ENCODE data around the gene ARHGAP4. TPM values are rescaled to one million over a fixed set of nuclear protein-coding genes. Genes with fewer than 3 reads are reported as not detected.

Gene ARHGAP4
- total RNA-seq, 1 donor, result 199 TPM

DNA sequence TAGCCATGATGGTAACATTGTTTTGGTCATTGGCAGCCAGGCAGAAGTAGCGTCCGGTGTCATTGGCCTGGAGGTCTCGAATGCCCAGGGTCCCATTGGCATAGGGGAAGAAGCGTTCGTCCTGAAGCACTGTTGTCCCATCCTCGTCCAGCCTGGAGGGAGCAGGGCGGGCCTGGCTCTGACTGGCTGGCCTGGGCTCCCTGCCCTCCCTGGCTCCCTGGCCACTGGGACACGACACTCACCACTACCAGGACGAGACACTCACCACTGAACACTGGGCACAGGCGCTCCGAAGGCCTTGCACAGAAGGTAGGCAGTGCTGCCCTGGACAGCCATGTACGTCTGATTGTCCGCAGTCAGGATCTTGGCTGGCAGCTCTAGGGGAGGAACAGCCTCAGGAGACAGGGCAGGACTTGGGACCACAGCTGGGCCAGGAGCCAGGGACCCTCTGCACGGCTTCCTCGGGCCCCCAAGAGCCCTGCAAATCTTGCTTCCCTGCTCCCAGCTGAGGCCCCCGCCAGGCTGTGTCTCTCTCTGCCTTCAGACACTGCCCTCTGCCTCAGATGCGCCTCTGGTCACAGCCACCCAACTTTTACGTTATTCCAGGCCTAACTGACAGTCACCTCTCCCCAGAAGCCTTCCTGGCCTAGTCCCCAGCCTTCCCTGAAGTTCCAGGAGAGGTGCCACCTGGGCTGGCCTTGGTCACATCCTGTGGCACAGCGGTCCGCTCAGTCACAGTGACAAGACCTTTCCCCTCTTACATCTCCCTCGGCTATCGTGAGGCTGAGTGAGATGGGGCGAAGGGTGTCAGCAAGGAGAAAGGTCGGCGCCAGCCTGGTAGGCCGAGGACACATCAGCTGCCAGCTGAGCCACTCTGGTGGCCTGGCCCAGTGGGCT lies 57.2 kb downstream of the ARHGAP4 start:
- Histone ChIP-seq H3K4me1 (ENCODE audit: insufficient read depth, low read length) (no peaks in the 10 kb centered on the region), H3K4me3 (ENCODE audit: low read length) (no peak overlapping the region)

GRCh38 chrX:153867671-153868070 lies 58.4 kb downstream of the ARHGAP4 start:
- Histone ChIP-seq H3K4me1 (ENCODE audit: insufficient read depth, low read length) (no peaks in the 10 kb centered on the region), H3K4me3 (ENCODE audit: low read length) (no peak overlapping the region), H3K27me3 (ENCODE audit: insufficient read depth, low read length) (no peaks in the 10 kb centered on the region), H3K9me3 (ENCODE audit: low read depth, low read length) (no peaks in the 10 kb centered on the region)

More for the DNA sequence above, 57.2 kb downstream of the ARHGAP4 start:
- Histone ChIP-seq H3K9me3 (ENCODE audit: low read depth, low read length) (no peaks in the 10 kb centered on the region), H3K27me3 (ENCODE audit: insufficient read depth, low read length) (no peaks in the 10 kb centered on the region)

- Histone ChIP-seq H3K9me3 (ENCODE audit: low read depth, low read length) (no peaks in the 10 kb centered on the region), H3K27me3 (ENCODE audit: insufficient read depth, low read length) (no peaks in the 10 kb centered on the region), H3K4me3 (ENCODE audit: low read length) (no peak overlapping the region), H3K4me1 (ENCODE audit: insufficient read depth, low read length) (no peaks in the 10 kb centered on the region)
Measured at GRCh38 chrX:153867139-153867538, 58.9 kb downstream of the ARHGAP4 start.

GRCh38 chrX:153866302-153867019 lies 59.6 kb downstream of the ARHGAP4 start:
- H3K27me3 ChIP-seq (ENCODE audit: insufficient read depth, low read length), result no peaks in the 10 kb centered on the region
- H3K9me3 ChIP-seq (ENCODE audit: low read depth, low read length), result no peaks in the 10 kb centered on the region
- no peaks in the 10 kb centered on the region for H3K4me1 ChIP-seq (ENCODE audit: insufficient read depth, low read length)
- H3K4me3 ChIP-seq (ENCODE audit: low read length), result no peak overlapping the region

DNA sequence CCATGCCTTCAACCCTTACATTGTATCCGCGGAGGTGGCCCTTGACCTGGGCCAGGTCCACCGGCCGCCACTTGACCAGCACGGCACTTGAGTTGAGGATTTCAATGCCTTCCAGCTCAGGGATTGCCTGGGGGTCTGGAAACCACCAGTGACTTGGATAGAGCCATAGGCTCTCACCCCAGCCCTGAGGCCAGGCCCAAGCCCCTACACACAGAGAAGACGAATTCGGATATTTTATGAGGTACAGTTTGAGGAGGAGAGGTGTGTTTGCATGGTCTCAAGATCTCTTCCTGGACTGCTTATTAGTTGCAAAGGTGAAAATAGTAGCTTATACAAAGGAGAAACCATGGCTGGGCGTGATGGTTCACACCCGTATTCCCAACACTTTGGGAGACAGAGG lies 60.4 kb downstream of the ARHGAP4 start:
- H3K27me3 ChIP-seq (ENCODE audit: insufficient read depth, low read length), result no peaks in the 10 kb centered on the region
- H3K9me3 ChIP-seq (ENCODE audit: low read depth, low read length), result no peaks in the 10 kb centered on the region
- no peaks in the 10 kb centered on the region for H3K4me1 ChIP-seq (ENCODE audit: insufficient read depth, low read length)
- H3K4me3 ChIP-seq (ENCODE audit: low read length), result no peak overlapping the region

DNA sequence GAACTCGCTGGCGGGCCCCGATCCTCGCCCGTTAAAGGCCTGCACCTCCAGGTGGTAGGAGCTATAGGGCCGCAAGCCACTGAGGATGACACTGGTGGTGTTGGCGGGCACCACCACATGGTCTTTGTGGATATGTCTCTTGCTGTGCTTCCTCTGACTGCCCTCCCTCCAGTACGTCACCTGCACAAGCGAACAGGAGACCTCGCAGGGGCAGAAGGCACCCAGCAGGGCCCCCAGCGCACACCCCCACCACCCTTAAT lies 60.8 kb downstream of the ARHGAP4 start:
- H3K4me1 ChIP-seq (ENCODE audit: insufficient read depth, low read length), result no peaks in the 10 kb centered on the region
- H3K9me3 ChIP-seq (ENCODE audit: low read depth, low read length), result no peaks in the 10 kb centered on the region
- no peak overlapping the region for H3K4me3 ChIP-seq (ENCODE audit: low read length)
- H3K27me3 ChIP-seq (ENCODE audit: insufficient read depth, low read length), result no peaks in the 10 kb centered on the region

- Histone ChIP-seq H3K27me3 (ENCODE audit: insufficient read depth, low read length) (no peaks in the 10 kb centered on the region), H3K9me3 (ENCODE audit: low read depth, low read length) (no peaks in the 10 kb centered on the region), H3K4me3 (ENCODE audit: low read length) (no peak overlapping the region), H3K4me1 (ENCODE audit: insufficient read depth, low read length) (no peaks in the 10 kb centered on the region)
Measured at GRCh38 chrX:153864561-153865320, 61.3 kb downstream of the ARHGAP4 start.

GRCh38 chrX:153864101-153864500 lies 62.0 kb downstream of the ARHGAP4 start:
- Histone ChIP-seq H3K4me3 (ENCODE audit: low read length) (no peak overlapping the region), H3K4me1 (ENCODE audit: insufficient read depth, low read length) (no peaks in the 10 kb centered on the region), H3K9me3 (ENCODE audit: low read depth, low read length) (no peaks in the 10 kb centered on the region), H3K27me3 (ENCODE audit: insufficient read depth, low read length) (no peaks in the 10 kb centered on the region)

- H3K4me3 ChIP-seq (ENCODE audit: low read length), result no peak overlapping the region
- H3K27me3 ChIP-seq (ENCODE audit: insufficient read depth, low read length), result no peaks in the 10 kb centered on the region
- H3K4me1 ChIP-seq (ENCODE audit: insufficient read depth, low read length), result no peaks in the 10 kb centered on the region
- H3K9me3 ChIP-seq (ENCODE audit: low read depth, low read length), result no peaks in the 10 kb centered on the region
Measured at GRCh38 chrX:153863251-153863991, 62.6 kb downstream of the ARHGAP4 start.

GRCh38 chrX:153862369-153863250 lies 63.5 kb downstream of the ARHGAP4 start:
- Histone ChIP-seq H3K9me3 (ENCODE audit: low read depth, low read length) (no peaks in the 10 kb centered on the region), H3K4me3 (ENCODE audit: low read length) (no peak overlapping the region), H3K4me1 (ENCODE audit: insufficient read depth, low read length) (no peaks in the 10 kb centered on the region), H3K27me3 (ENCODE audit: insufficient read depth, low read length) (no peaks in the 10 kb centered on the region)

DNA sequence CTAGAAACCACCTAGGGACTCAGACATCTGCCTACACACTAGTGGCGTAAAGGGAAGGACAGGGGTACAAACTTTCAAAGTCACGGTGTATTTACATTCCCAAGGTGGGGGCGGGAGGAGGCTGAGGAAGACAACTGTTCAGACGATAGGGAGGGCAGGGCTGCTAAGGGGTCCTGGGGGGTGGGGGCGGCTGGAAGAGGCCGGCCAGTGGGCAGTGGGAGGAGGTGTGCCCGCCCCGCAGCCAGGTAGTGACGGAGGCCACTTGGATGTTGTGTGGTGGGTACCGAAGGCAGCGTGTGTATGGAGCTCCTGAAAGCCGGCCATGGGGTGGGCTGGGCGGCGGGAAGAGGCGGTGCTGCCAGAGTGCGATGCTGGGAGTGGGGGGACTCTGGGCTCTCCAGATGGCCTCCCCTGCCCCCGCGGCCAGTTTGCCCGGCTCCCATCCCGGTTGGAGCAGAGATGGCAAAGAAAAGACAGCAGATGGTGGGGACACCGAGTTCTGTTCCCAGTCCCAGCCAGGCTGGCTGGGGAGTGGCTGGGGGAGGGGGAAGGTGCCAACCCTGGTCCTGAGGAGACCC lies 64.2 kb downstream of the ARHGAP4 start:
- no peak overlapping the region for H3K4me3 ChIP-seq (ENCODE audit: low read length)
- no peaks in the 10 kb centered on the region for H3K27me3 ChIP-seq (ENCODE audit: insufficient read depth, low read length)
- H3K9me3 ChIP-seq (ENCODE audit: low read depth, low read length), result no peaks in the 10 kb centered on the region
- no peaks in the 10 kb centered on the region for H3K4me1 ChIP-seq (ENCODE audit: insufficient read depth, low read length)

GRCh38 chrX:153861151-153861550 lies 64.9 kb downstream of the ARHGAP4 start:
- Histone ChIP-seq H3K4me1 (ENCODE audit: insufficient read depth, low read length) (no peaks in the 10 kb centered on the region), H3K4me3 (ENCODE audit: low read length) (no peak overlapping the region), H3K9me3 (ENCODE audit: low read depth, low read length) (no peaks in the 10 kb centered on the region), H3K27me3 (ENCODE audit: insufficient read depth, low read length) (no peaks in the 10 kb centered on the region)
